ENCODE measurements around the gene GOLGA6A.
"Not testable (repeated sequence)": the region's sequence is repeated elsewhere in the genome, so short reads cannot be mapped to it uniquely, and the experiment has no call there.

DNA sequence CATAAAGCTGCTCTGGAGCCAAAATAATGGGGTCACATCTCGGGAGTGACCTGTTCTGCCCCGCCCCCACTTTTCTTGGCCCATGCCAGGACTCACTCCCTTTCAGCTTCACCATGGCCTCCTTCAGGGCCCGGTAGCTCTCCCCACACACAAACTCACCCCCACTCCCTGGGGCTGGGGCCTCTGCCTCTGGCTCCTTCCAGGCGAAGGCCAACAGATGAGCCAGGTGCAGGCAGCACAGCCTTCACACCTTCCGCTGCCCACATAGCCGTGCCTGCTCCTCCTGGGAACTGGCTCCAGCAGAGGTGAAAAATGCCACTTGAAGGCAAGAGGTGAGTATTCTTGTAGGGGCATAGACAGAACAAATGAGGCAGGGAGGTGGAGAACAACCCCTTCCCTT is 10.7 kb downstream of the GOLGA6A start:
- not testable (repeated sequence) for TF ChIP-seq EZH2phosphoT487 (IDR thresholded peaks at IDR 0.05; ENCODE audit: borderline replicate concordance, low read length)
- TF ChIP-seq, protein P1, sequence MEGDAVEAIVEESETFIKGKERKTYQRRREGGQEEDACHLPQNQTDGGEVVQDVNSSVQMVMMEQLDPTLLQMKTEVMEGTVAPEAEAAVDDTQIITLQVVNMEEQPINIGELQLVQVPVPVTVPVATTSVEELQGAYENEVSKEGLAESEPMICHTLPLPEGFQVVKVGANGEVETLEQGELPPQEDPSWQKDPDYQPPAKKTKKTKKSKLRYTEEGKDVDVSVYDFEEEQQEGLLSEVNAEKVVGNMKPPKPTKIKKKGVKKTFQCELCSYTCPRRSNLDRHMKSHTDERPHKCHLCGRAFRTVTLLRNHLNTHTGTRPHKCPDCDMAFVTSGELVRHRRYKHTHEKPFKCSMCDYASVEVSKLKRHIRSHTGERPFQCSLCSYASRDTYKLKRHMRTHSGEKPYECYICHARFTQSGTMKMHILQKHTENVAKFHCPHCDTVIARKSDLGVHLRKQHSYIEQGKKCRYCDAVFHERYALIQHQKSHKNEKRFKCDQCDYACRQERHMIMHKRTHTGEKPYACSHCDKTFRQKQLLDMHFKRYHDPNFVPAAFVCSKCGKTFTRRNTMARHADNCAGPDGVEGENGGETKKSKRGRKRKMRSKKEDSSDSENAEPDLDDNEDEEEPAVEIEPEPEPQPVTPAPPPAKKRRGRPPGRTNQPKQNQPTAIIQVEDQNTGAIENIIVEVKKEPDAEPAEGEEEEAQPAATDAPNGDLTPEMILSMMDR (IDR thresholded peaks at IDR 0.05; ENCODE audit: low read depth, low read length, poor library complexity, severe bottlenecking), result not testable (repeated sequence)

Measured in DOHH2 (cell line).